Astrocyte of the hippocampus (primary cell): Measurements from ENCODE around the gene TCL1B.
A peak's percentile ranks its signal among the peaks of the same experiment; 100 is the strongest.

Source experiments
- DNase-seq: peaks from one replicate; pipeline ENCODE4 v3.0.0; 2011; ENCODE audit warnings: low read depth, low spot score

Gene TCL1B

DNA sequence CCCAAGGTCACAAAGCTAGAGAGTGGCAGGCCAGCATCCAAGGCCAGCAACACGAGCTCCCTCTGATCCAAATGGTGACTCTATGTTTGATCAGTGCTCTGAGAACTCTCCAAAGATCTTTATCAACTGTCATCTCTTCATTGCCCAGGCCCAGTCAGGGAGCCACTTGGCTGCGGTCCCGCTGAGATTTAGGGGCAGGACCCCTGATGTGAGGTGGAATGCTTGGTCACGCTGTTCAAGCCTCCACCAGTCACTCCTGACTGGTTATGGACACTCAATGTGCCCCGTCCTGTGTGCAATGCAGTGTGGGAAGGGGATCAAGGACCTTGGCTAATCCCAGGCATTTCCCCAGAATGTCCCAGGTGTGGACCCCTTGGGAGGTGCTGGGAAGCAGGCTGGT, 19.8 kb upstream of the TCL1B start:
- DNase-seq = no peak

DNA sequence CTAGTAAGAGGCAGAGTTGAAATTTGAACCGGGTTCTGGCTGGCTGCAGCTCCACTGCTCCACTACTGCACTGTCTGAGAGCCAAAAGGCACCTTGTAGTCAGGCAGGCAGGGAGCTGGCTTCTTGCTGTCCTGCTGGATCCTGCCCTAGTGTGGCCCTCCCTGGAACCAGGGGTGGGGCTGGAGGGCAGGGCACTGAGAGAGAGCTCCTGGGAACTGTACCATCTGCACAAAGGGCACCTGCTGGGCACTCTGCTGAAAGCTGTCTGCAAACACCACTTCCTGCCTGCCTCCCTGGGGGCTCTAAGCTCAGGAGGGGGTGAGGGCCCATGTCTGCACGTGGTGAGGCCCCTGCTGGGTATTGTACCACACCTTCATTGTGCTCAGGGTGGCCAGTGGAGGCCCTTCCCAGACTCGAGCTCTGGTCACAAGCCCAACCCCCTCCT, 19.0 kb upstream of the TCL1B start:
- DNase-seq = no peak

- no peak for DNase-seq
Measured at GRCh38 chr14:95668235-95668772, 17.9 kb upstream of the TCL1B start.

DNA sequence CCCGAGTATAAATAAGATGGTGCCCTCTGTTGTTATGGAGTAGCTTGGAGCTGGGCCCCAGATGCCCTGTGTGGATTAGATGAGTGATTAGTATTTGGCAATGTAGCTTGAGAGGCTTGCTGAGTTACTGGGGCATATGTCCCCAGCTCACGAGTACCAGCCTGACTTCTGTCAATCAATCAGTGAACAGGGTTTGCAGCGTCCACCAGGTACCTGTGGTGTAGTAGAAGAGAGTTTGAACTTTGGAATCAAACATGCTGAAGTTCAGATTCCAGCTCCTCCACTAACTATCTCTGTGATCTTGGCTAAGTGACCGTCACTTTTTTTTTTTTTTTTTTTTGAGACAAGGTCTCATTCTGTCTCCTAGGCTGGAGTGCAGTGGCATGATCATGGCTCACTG, 11.6 kb upstream of the TCL1B start:
- no peak for DNase-seq

DNA sequence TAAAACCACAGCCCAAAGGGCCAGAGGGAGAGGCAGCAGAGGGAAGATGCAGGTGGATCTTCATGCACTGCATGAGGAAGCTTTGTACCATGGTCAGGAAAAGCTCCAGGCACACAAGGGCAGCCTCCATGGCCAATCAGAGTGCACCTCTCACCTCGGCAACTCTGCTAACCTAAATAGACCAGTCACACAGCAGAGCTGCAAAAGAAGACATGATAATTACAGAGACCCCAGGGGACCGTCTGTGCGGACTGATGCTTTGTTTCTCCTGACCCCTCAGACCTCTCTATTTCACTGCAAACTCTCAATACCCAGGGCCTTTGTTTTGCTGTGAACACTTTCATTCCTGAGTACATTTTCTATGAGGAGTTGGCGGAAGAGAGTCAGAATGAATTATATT, 10.7 kb upstream of the TCL1B start:
- DNase-seq = no peak

GRCh38 chr14:95677179-95677835, 8.9 kb upstream of the TCL1B start:
- DNase-seq = no peak

GRCh38 chr14:95679148-95679815, 6.9 kb upstream of the TCL1B start:
- DNase-seq = no peak

DNA sequence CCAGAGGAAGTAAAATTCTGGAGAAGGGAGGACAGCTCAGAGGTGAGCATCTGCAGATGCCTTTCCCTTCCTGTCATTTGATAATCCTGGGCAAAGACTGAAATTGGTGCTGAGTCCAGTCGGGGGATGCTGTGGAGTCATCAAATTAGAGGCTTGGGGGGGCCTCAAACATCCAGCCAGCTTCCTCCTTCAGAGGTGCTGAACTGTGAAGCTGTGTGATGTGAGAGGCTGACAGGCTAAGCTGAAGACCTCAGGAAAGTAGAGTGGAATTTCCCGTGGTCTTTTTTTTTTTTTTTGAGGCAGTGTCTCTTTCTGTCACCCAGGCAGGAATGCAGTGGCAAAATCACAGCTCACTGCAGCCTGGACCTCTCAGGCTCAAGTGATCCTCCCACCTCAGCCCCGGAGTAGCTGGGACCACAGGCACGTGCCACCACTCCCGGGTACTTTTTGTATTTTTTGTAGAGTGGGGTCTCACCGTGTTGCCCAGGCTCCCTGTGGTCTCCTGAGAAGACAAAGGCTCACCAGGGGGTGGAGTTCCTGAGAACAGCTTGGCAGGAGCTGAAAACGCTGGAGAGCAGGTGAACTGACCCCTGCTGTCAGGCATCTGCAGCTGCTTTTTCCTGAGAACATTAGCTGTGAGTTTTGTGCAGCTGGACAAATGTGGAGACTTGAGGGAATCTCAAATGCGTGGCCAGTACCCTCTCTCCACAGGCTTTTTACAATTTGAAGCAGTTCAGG, 6.1 kb upstream of the TCL1B start:
- DNase-seq = peak; percentile 29

- no peak for DNase-seq
Measured at GRCh38 chr14:95681153-95681552, 5.1 kb upstream of the TCL1B start.

GRCh38 chr14:95683793-95684192, 2.4 kb upstream of the TCL1B start:
- no peak for DNase-seq

DNA sequence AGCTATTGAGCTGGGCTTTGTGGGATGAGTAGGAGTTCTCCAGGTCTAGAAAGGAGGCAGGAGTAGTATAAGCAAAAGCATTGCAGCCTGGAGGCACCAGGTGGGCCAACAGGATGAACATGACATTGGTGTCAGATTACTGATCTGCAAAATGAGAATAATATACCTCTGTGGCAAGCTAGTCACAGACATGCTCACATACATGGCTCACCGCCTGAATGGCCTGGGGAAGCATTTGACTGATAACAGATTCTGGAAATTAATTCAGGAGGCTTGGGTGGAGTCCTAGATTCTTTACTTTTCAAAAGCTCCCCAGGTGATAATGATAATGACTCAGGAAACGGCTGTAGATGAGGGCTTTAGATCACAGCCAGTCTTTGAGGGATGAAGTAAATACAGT, 709 bp downstream of the TCL1B start:
- no peak for DNase-seq

DNA sequence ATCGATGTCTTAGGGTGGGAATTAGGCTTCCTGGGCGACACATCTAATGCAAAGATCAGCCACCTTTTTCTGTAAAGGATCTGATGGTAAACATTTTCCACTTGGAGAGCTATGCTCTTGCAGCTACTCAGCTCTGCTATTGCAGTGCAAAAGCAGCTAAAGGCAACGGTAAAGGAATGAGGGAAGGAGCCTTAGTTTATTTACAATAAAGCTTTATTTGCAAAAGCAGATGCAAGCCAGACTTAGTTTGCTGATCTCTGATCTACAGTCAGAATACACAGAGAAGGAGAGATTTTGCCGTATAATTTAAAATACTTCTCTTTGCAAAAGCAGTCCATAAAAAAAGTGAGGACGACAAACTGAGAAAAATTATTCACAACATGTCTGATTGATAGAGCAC, 3.2 kb downstream of the TCL1B start:
- no peak for DNase-seq

GRCh38 chr14:95690815-95691214, 4.6 kb downstream of the TCL1B start:
- DNase-seq = no peak

DNA sequence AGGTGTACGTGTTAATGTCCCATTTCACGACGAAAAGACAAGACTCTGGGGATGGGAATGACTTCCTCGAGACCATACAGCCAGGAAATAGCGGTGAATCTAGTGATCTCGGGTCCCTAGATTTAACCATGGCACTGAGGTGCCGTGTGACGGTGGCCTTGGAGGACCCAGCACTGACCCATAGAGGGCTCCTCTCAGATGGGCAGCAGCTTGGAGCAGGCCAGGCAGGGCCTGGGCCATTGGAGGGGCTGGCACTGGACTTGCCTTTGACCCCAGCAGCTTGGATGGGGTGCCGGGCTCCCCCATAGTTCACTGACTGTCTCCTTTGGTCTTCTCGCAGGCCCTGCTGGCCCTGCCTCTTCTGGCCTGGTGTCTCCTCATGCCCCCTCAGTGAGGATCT, 5.4 kb downstream of the TCL1B start:
- no peak for DNase-seq

DNA sequence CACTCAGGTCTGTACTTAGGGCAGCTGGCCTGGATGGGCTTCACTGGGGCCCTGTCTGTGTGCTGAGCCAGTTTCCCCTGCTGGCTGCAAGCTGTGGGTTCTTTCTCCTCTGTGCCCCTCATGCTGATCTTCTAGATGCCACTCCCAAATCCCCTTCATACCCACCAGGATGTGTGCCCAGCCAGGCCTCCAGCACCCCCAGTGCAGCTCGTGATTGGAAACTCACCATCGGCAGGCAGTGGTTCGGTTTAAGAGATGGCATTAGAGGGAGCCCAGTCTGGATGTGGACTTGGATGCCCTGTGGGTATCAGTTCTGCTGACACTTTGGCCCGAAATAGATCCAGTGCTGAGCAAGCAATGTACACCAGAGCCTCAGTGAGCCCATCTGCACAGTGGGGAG, 5.9 kb downstream of the TCL1B start:
- DNase-seq = no peak

- no peak for DNase-seq
Measured at GRCh38 chr14:95695051-95695450, 8.8 kb downstream of the TCL1B start.

DNA sequence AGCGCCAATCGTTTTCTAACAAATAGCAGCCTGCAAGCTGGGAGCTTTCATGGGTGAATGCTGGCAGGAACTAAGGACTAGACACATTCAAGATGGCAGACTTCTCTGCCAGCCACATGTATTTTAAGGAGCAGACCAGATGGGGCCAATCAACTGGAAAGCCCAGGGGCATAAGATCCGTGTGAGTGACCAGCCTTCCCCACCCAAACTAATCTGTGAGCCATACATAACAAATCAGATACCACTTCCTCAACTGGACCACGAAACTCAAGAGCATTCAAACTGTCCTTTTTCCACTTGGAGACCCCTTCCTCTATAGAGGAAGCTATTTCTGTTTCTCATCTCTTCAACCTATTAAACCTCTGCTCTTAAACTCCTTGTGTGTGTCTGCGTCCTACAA, 9.7 kb downstream of the TCL1B start:
- DNase-seq = no peak

DNA sequence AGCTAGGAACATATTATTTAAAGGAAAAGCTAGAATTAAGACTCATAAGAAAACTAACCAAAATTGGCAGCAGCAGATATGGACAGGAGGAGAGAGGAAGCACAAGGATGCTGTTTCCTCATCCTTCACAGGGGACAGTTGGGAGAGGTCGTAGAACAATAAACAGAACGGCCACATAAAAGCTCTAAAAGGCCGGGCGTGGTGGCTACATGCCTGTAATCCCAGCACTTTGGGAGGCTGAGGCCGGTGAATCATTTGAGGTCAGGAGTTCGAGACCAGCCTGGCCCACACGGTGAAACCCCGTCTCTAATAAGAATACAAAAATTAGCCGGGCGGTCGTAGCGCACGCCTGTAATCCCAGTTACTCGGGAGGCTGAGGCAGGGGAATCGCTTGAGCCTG, 10.5 kb downstream of the TCL1B start:
- no peak for DNase-seq

GRCh38 chr14:95697764-95698163, 11.5 kb downstream of the TCL1B start:
- DNase-seq = no peak

DNA sequence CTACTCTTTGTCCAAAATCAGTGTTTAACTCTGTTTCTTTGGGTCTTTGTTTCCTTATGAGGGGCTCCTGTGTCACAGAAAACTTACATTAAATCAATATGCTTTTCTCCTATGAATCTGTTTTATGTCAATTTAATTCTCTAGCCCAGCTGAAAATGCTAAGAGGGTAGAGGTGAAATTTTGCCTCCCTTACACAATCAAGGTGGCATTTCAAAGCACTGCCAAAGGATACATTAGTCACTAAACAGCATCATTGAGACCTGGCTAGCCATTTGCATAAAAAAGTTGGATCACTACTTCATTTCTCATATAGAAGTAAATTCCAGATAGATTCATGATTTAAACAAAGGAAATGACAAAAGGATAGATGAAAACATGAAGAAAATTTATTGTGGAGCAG, 12.1 kb downstream of the TCL1B start:
- DNase-seq = no peak

DNA sequence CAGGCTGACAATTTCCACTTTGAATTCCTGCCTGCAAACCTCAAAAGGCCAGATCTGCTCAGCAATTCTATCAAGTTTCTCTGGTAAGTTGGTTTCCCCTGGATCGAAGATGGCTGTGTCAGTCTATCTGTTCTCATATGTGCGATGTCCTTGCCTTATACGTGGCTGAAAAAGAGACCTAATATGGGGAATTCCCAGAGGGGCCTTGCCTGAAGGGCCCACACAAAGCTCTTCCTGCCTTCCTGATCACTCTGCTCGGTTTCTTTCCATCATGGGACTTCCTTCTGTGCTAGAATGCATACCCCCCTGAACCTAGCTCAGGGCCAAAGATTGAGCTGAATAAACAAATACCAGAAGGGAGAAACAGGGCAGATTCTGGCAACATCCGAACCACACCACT, 13.2 kb downstream of the TCL1B start:
- DNase-seq = no peak

- no peak for DNase-seq
Measured at GRCh38 chr14:95700221-95700976, 14.2 kb downstream of the TCL1B start.
